ENCODE results near the gene STPG3. TPM values are rescaled to one million over a fixed set of nuclear protein-coding genes. Genes with fewer than 3 reads are reported as not detected.

The STPG3 gene
- total and polyA plus RNA-seq, 2 of the 13 experiments (the other 11 are each of a cell fraction or from before 2014, with no cell fraction given): not detected

DNA sequence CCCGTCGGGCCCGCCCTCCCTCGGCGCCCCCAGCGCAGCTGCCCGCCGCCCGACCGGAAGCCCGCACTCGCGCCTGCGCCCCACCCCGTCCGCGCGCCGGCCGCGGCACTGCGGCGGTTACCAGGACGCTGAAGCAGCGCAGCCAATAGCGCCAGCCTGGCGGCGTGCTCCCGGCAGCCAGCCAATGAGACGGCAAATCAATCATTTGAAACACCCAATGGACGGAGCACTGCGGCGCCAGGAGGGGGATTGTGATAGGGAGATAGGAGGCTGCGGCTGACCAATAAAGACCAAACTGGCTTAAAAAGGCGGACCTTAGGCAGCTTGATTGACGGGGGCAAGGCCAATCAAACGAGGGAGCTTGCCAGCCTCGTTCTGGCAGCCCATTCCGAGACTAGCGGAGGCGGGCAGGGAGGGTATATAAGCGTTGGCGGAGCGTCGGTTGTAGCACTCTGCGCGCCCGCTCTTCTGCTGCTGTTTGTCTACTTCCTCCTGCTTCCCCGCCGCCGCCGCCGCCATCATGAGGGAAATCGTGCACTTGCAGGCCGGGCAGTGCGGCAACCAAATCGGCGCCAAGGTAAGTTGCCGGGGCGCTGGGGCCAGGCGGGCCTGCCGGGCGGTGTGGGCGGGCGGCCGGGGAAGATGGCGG lies 10.1 kb upstream of the STPG3 start, which contains the start of gene TUBB4B (continued):
- no peak for TF ChIP-seq ZNF282 (IDR thresholded peaks at IDR 0.05; ENCODE audit: partially characterized antibody)
- TF ChIP-seq KLF13 (CRISPR knock-in tag; IDR thresholded peaks at IDR 0.05): no peak
- TF ChIP-seq, protein P1, sequence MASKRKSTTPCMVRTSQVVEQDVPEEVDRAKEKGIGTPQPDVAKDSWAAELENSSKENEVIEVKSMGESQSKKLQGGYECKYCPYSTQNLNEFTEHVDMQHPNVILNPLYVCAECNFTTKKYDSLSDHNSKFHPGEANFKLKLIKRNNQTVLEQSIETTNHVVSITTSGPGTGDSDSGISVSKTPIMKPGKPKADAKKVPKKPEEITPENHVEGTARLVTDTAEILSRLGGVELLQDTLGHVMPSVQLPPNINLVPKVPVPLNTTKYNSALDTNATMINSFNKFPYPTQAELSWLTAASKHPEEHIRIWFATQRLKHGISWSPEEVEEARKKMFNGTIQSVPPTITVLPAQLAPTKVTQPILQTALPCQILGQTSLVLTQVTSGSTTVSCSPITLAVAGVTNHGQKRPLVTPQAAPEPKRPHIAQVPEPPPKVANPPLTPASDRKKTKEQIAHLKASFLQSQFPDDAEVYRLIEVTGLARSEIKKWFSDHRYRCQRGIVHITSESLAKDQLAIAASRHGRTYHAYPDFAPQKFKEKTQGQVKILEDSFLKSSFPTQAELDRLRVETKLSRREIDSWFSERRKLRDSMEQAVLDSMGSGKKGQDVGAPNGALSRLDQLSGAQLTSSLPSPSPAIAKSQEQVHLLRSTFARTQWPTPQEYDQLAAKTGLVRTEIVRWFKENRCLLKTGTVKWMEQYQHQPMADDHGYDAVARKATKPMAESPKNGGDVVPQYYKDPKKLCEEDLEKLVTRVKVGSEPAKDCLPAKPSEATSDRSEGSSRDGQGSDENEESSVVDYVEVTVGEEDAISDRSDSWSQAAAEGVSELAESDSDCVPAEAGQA (IDR thresholded peaks at IDR 0.05; ENCODE audit: low read depth): peak; percentile 48; the same call in 1 of the 2 replicates
- TF ChIP-seq, protein P1 (CRISPR knock-in tag; IDR thresholded peaks at IDR 0.05; ENCODE audit: borderline replicate concordance): peak; percentile 50; the same call in 1 of the 2 replicates
- peak; percentile 8 for TF ChIP-seq SKI (IDR thresholded peaks at IDR 0.05; ENCODE audit: partially characterized antibody)
- no peak for TF ChIP-seq ZNF652 (CRISPR knock-in tag; IDR thresholded peaks at IDR 0.05; ENCODE audit: borderline replicate concordance, low read depth)
- TF ChIP-seq MATR3 (CRISPR knock-in tag; IDR thresholded peaks at IDR 0.05): no peak
- TF ChIP-seq, protein P2, sequence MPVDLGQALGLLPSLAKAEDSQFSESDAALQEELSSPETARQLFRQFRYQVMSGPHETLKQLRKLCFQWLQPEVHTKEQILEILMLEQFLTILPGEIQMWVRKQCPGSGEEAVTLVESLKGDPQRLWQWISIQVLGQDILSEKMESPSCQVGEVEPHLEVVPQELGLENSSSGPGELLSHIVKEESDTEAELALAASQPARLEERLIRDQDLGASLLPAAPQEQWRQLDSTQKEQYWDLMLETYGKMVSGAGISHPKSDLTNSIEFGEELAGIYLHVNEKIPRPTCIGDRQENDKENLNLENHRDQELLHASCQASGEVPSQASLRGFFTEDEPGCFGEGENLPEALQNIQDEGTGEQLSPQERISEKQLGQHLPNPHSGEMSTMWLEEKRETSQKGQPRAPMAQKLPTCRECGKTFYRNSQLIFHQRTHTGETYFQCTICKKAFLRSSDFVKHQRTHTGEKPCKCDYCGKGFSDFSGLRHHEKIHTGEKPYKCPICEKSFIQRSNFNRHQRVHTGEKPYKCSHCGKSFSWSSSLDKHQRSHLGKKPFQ (CRISPR knock-in tag; IDR thresholded peaks at IDR 0.05; ENCODE audit: insufficient replicate concordance): peak; percentile 54
- peak; percentile 80; the same call in 1 of the 2 replicates for TF ChIP-seq RFX1 (IDR thresholded peaks at IDR 0.05)
- TF ChIP-seq, protein P3, sequence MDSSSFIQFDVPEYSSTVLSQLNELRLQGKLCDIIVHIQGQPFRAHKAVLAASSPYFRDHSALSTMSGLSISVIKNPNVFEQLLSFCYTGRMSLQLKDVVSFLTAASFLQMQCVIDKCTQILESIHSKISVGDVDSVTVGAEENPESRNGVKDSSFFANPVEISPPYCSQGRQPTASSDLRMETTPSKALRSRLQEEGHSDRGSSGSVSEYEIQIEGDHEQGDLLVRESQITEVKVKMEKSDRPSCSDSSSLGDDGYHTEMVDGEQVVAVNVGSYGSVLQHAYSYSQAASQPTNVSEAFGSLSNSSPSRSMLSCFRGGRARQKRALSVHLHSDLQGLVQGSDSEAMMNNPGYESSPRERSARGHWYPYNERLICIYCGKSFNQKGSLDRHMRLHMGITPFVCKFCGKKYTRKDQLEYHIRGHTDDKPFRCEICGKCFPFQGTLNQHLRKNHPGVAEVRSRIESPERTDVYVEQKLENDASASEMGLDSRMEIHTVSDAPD (CRISPR knock-in tag; IDR thresholded peaks at IDR 0.05): no peak
- TF ChIP-seq PHF20 (CRISPR knock-in tag; IDR thresholded peaks at IDR 0.05): no peak
- no peak for TF ChIP-seq CCAR2 (optimal IDR thresholded peaks at IDR 0.05; ENCODE audit: low read depth, low read length)
- TF ChIP-seq ZFP36L2 (CRISPR knock-in tag; IDR thresholded peaks at IDR 0.05): no peak
- TF ChIP-seq ZC3H13 (CRISPR knock-in tag; IDR thresholded peaks at IDR 0.05): 0 out of 2 replicates have a peak, but pooled peaks have one; percentile 28
- TF ChIP-seq KLF15 (CRISPR knock-in tag; IDR thresholded peaks at IDR 0.05; ENCODE audit: borderline replicate concordance): peak; percentile 76; the same call in 1 of the 2 replicates
- peak; percentile 60; the same call in 1 of the 2 replicates for TF ChIP-seq ZNF589 (CRISPR knock-in tag; conservative IDR thresholded peaks at IDR 0.05)
- TF ChIP-seq ARNT (IDR thresholded peaks at IDR 0.05): no peak
- peak; percentile 59; the same call in 1 of the 2 replicates for TF ChIP-seq SALL2 (CRISPR knock-in tag; IDR thresholded peaks at IDR 0.05)
- no peak for TF ChIP-seq CENPX (CRISPR knock-in tag; IDR thresholded peaks at IDR 0.05)
- no peak for TF ChIP-seq ZNF484 (CRISPR knock-in tag; IDR thresholded peaks at IDR 0.05; ENCODE audit: borderline replicate concordance, low read depth)
- no peak for TF ChIP-seq ZNF251 (CRISPR knock-in tag; IDR thresholded peaks at IDR 0.05)
- no peak for TF ChIP-seq PPARG (CRISPR knock-in tag; conservative IDR thresholded peaks at IDR 0.05)
- TF ChIP-seq ZNF451 (CRISPR knock-in tag; IDR thresholded peaks at IDR 0.05): 0 out of 2 replicates have a peak, but pooled peaks have one; percentile 40

All from HepG2 (cell line).